GM19397 (cell line): ENCODE results near the gene CENPB.

Experiments
- ATAC-seq: cut with Tn5 transposase; IDR thresholded peaks from one replicate; pipeline ENCODE4 v1.9.1; 2021; ENCODE audit warnings: mild to moderate bottlenecking, moderate library complexity; ENCODE audit not compliant: unreplicated experiment

Gene CENPB

GRCh38 chr20:3767427-3768341 is 18.9 kb downstream of the CENPB start, which contains the start of gene ADISSP:
TSS of gene ADISSP (minus strand) at chr20:3767753. CDS start at chr20:3760100, 7,653 bp downstream.
- ATAC-seq: peak; percentile 95

- ATAC-seq: no peak
Measured at GRCh38 chr20:3767110-3767426, 19.5 kb downstream of the CENPB start.

- no peak for ATAC-seq
Measured at GRCh38 chr20:3766422-3767109, 20.0 kb downstream of the CENPB start.

- ATAC-seq: no peak
Measured at GRCh38 chr20:3765171-3765882, 21.2 kb downstream of the CENPB start.

GRCh38 chr20:3764659-3765058 is 21.9 kb downstream of the CENPB start:
- no peak for ATAC-seq

GRCh38 chr20:3763671-3764601 is 22.6 kb downstream of the CENPB start:
- ATAC-seq: no peak

GRCh38 chr20:3760655-3761348 is 25.7 kb downstream of the CENPB start:
- ATAC-seq: no peak

GRCh38 chr20:3759884-3760283 is 26.7 kb downstream of the CENPB start:
- no peak for ATAC-seq

GRCh38 chr20:3759316-3759823 is 27.2 kb downstream of the CENPB start:
- ATAC-seq: no peak

- no peak for ATAC-seq
Measured at GRCh38 chr20:3758566-3758965, 28.0 kb downstream of the CENPB start.

GRCh38 chr20:3757268-3757667 is 29.3 kb downstream of the CENPB start:
- ATAC-seq: no peak

- no peak for ATAC-seq
Measured at GRCh38 chr20:3755814-3756480, 30.6 kb downstream of the CENPB start.

- ATAC-seq: no peak
Measured at GRCh38 chr20:3755269-3755668, 31.3 kb downstream of the CENPB start.

- no peak for ATAC-seq
Measured at GRCh38 chr20:3754276-3754630, 32.3 kb downstream of the CENPB start.

- no peak for ATAC-seq
Measured at GRCh38 chr20:3753501-3754275, 32.9 kb downstream of the CENPB start.

- no peak for ATAC-seq
Measured at GRCh38 chr20:3753098-3753497, 33.4 kb downstream of the CENPB start.

GRCh38 chr20:3752386-3752759 is 34.2 kb downstream of the CENPB start:
- ATAC-seq: no peak

- no peak for ATAC-seq
Measured at GRCh38 chr20:3751675-3752385, 34.7 kb downstream of the CENPB start.
